Spinal cord (tissue), 10 donors: ENCODE data around the gene FHOD3. TPM values are rescaled to one million over a fixed set of nuclear protein-coding genes. Genes with fewer than 3 reads are reported as not detected.

Experiments
- DNase-seq, 6 donors: peaks; one replicate each; pipeline versions ENCODE4 v3.0.0 to v3.0.0-alpha.2; 2013 to 2015; ENCODE audit warnings: low spot score in 6 of 6, low read depth in 4 of 6
- H3K27ac ChIP-seq: one replicate; pipeline ENCODE4 v1.5.1; 2013; ENCODE audit warnings: low read depth, low read length, control low read depth
- H3K27me3 ChIP-seq: one replicate; pipeline ENCODE4 v1.6.1; 2013; ENCODE audit warnings: low read length; ENCODE audit not compliant: control insufficient read depth, insufficient read depth
- H3K36me3 ChIP-seq: one replicate; pipeline ENCODE4 v1.6.1; 2013; ENCODE audit warnings: low read length; ENCODE audit not compliant: control insufficient read depth, insufficient read depth
- H3K4me1 ChIP-seq: one replicate; pipeline ENCODE4 v1.6.1; 2013; ENCODE audit warnings: low read length; ENCODE audit not compliant: control insufficient read depth, insufficient read depth
- H3K4me3 ChIP-seq: one replicate; pipeline ENCODE4 v1.5.1; 2013; ENCODE audit warnings: low read depth, low read length, control low read depth
- H3K9me3 ChIP-seq: one replicate; pipeline ENCODE4 v1.6.1; 2013; ENCODE audit warnings: low read length; ENCODE audit not compliant: control insufficient read depth, insufficient read depth
- WGBS: methylation state at CpG from one replicate; pipeline ENCODE4 v1.1.5; 2013; ENCODE audit warnings: missing lambda C conversion rate; ENCODE audit not compliant: insufficient coverage; 5-methylcytosine and 5-hydroxymethylcytosine counted together
- polyA plus RNA-seq, 2 donors: library from polyadenylated mRNA; unstranded; fragments of 120-200 nt; gene quantifications; one replicate each; pipeline ENCODE4 v1.2.1, GENCODE V29; 2013; ENCODE audit not compliant: insufficient read length in 2 of 2
- total RNA-seq, 2 donors: library from RNA; depleted of rRNA in 1 of 2; stranded (reverse); fragments of 120-200 nt in 1 of 2; fragments of >200 nt in 1 of 2; gene quantifications; one replicate each; pipeline versions ENCODE4 v1.2.3 to v1.2.4, GENCODE V29; 2013 to 2014
- donor health status: healthy.

FHOD3 gene
- total and polyA plus RNA-seq, 4 donors: 30.0 to 53.4 (median 52.1) TPM

- Histone ChIP-seq H3K4me1 (no peaks in the 10 kb centered on the region), H3K36me3 (no peaks in the 10 kb centered on the region), H3K9me3 (no peaks in the 10 kb centered on the region), H3K27me3 (no peaks in the 10 kb centered on the region), H3K27ac (no peak overlapping the region), H3K4me3 (no peak overlapping the region)
- WGBS: 32% methylated on average over 4 of the region's 10 CpGs
- DNase-seq: peak; percentile 43 to 92 (median 60)
Measured at GRCh38 chr18:36572135-36572856, 274.8 kb downstream of the FHOD3 start.

GRCh38 chr18:36576339-36576738 lies 278.8 kb downstream of the FHOD3 start:
- Histone ChIP-seq H3K27me3 (no peaks in the 10 kb centered on the region), H3K4me3 (no peak overlapping the region), H3K36me3 (peaks cover 3% of the 10 kb centered on the region), H3K27ac (no peak overlapping the region), H3K9me3 (no peaks in the 10 kb centered on the region), H3K4me1 (no peaks in the 10 kb centered on the region)
- no peak for DNase-seq
- no CpG with 5 or more reads among the region's 2 CpGs for WGBS

- Histone ChIP-seq H3K27ac (no peak overlapping the region), H3K27me3 (no peaks in the 10 kb centered on the region), H3K9me3 (no peaks in the 10 kb centered on the region), H3K4me3 (no peak overlapping the region), H3K36me3 (peaks cover 3% of the 10 kb centered on the region), H3K4me1 (peaks cover 3% of the 10 kb centered on the region)
- WGBS: 57% methylated on average over 1 of the region's 2 CpGs
- DNase-seq: no peak
Measured at GRCh38 chr18:36578871-36579710, 281.6 kb downstream of the FHOD3 start.

- no peak overlapping the region for H3K4me3 ChIP-seq
- WGBS: no CpG with 5 or more reads among the region's 2 CpGs
- no peak overlapping the region for H3K27ac ChIP-seq
- H3K27me3 ChIP-seq: no peaks in the 10 kb centered on the region
- DNase-seq: no peak
- H3K9me3 ChIP-seq: no peaks in the 10 kb centered on the region
- peaks cover 3% of the 10 kb centered on the region for H3K4me1 ChIP-seq
- peaks cover 3% of the 10 kb centered on the region for H3K36me3 ChIP-seq
Measured at GRCh38 chr18:36580266-36580665, 282.8 kb downstream of the FHOD3 start.

- H3K4me3 ChIP-seq: no peak overlapping the region
- no peak for DNase-seq
- H3K36me3 ChIP-seq: peaks cover 3% of the 10 kb centered on the region
- no peaks in the 10 kb centered on the region for H3K27me3 ChIP-seq
- WGBS: 93% methylated on average over 3 of the region's 6 CpGs
- H3K9me3 ChIP-seq: no peaks in the 10 kb centered on the region
- H3K27ac ChIP-seq: no peak overlapping the region
- peaks cover 3% of the 10 kb centered on the region for H3K4me1 ChIP-seq
Measured at GRCh38 chr18:36580874-36581750, 283.6 kb downstream of the FHOD3 start.

- 53% methylated on average over 4 of the region's 5 CpGs for WGBS
- Histone ChIP-seq H3K4me3 (no peak overlapping the region), H3K27me3 (no peaks in the 10 kb centered on the region), H3K27ac (no peak overlapping the region), H3K9me3 (no peaks in the 10 kb centered on the region), H3K36me3 (no peaks in the 10 kb centered on the region), H3K4me1 (peaks cover 3% of the 10 kb centered on the region)
- DNase-seq: peak in 1 of 6 donors; percentile 23
Measured at GRCh38 chr18:36582988-36583745, 285.7 kb downstream of the FHOD3 start.

GRCh38 chr18:36589857-36590543 lies 292.5 kb downstream of the FHOD3 start:
- Histone ChIP-seq H3K36me3 (peaks cover under 1% of the 10 kb centered on the region), H3K4me3 (no peak overlapping the region), H3K4me1 (peaks cover 5% of the 10 kb centered on the region), H3K27me3 (no peaks in the 10 kb centered on the region), H3K9me3 (no peaks in the 10 kb centered on the region), H3K27ac (no peak overlapping the region)
- no peak for DNase-seq
- 82% methylated on average over 5 of the region's 10 CpGs for WGBS

- DNase-seq: no peak
- Histone ChIP-seq H3K4me3 (no peak overlapping the region), H3K36me3 (peaks cover 4% of the 10 kb centered on the region), H3K4me1 (peaks cover 5% of the 10 kb centered on the region), H3K27ac (no peak overlapping the region), H3K9me3 (no peaks in the 10 kb centered on the region), H3K27me3 (no peaks in the 10 kb centered on the region)
- 94% methylated on average over 7 of the region's 13 CpGs for WGBS
Measured at GRCh38 chr18:36590621-36591580, 293.4 kb downstream of the FHOD3 start.
